OCI-LY3 (cell line): ENCODE results near the gene COL20A1.

Experiments
- H2AFZ ChIP-seq: fragments of 200-600, 300-600 bp; shearing (Covaris generic); 2 replicates; pipeline ENCODE4 v1.6.0; 2014; ENCODE audit warnings: antibody characterized with exemption, low read depth, low read length
- H3K27ac ChIP-seq: fragments of 200-600, 300-600 bp; sonication (generic); 2 replicates; pipeline ENCODE4 v1.5.1; 2014; ENCODE audit warnings: mild to moderate bottlenecking, low read length, moderate library complexity, mixed read lengths
- H3K27me3 ChIP-seq: fragments of 200-600, 300-600 bp; sonication (generic); 2 replicates; pipeline ENCODE4 v1.6.1; 2014; ENCODE audit warnings: low read depth, low read length, mixed read lengths
- H3K36me3 ChIP-seq: fragments of 200-600, 300-600 bp; sonication (generic); replicated peaks from 2 replicates; pipeline ENCODE3; 2014; ENCODE audit warnings: low read depth, low read length, mixed read lengths
- H3K4me1 ChIP-seq: fragments of 300-600, 200-600 bp; sonication (generic); 2 replicates; pipeline ENCODE4 v1.6.1; 2014; ENCODE audit warnings: low read length, mixed read lengths
- H3K4me2 ChIP-seq: fragments of 200-600, 300-600 bp; sonication (generic); 2 replicates; pipeline ENCODE4 v1.6.1; 2014; ENCODE audit warnings: low read length, mixed read lengths
- H3K4me3 ChIP-seq: fragments of 300-600, 200-600 bp; sonication (generic); 2 replicates; pipeline ENCODE4 v1.5.1; 2014; ENCODE audit warnings: antibody characterized with exemption, mild to moderate bottlenecking, low read length, moderate library complexity
- H3K79me2 ChIP-seq: fragments of 300-600, 200-600 bp; shearing (Covaris generic); 2 replicates; pipeline ENCODE4 v1.6.1; 2014; ENCODE audit warnings: mild to moderate bottlenecking, low read length, mixed read lengths
- H3K9ac ChIP-seq: fragments of 300-600, 200-600 bp; shearing (Covaris generic); 2 replicates; pipeline ENCODE4 v1.6.0; 2014; ENCODE audit warnings: mild to moderate bottlenecking, low read length, moderate library complexity
- H3K9me3 ChIP-seq: fragments of 200-600, 300-600 bp; shearing (Covaris generic); 2 replicates; pipeline ENCODE4 v1.6.1; 2014; ENCODE audit warnings: low read length, mixed read lengths; ENCODE audit not compliant: insufficient read depth
- H4K20me1 ChIP-seq: fragments of 200-600, 300-600 bp; sonication (generic); 2 replicates; pipeline ENCODE4 v1.6.1; 2016; ENCODE audit warnings: low read length, mixed read lengths; ENCODE audit not compliant: insufficient read depth
- EZH2phosphoT487 ChIP-seq: fragments of 200-600 bp; shearing (Covaris generic); IDR thresholded peaks from 2 replicates; pipeline ENCODE4 v1.6.1; 2018; ENCODE audit warnings: antibody characterized with exemption, mixed run types, low read depth
- TF ChIP-seq, protein P1 (sequence below): fragments of 200-600, 300-600 bp; sonication (generic); IDR thresholded peaks from 2 replicates; pipeline ENCODE4 v1.5.1; 2014; ENCODE audit warnings: antibody characterized with exemption, low read length, low read depth

Gene COL20A1

GRCh38 chr20:63349516-63349895 lies 56.5 kb downstream of the COL20A1 start:
- H3K4me2 ChIP-seq: no peak overlapping the region
- H3K4me3 ChIP-seq: no peak overlapping the region
- no peaks in the 10 kb centered on the region for H4K20me1 ChIP-seq
- H3K27me3 ChIP-seq: no peaks in the 10 kb centered on the region
- no peak overlapping the region for H2AFZ ChIP-seq
- no peak overlapping the region for H3K9ac ChIP-seq
- H3K9me3 ChIP-seq: no peaks in the 10 kb centered on the region
- no peaks in the 10 kb centered on the region for H3K36me3 ChIP-seq
- H3K4me1 ChIP-seq: no peaks in the 10 kb centered on the region
- TF ChIP-seq, protein P1, sequence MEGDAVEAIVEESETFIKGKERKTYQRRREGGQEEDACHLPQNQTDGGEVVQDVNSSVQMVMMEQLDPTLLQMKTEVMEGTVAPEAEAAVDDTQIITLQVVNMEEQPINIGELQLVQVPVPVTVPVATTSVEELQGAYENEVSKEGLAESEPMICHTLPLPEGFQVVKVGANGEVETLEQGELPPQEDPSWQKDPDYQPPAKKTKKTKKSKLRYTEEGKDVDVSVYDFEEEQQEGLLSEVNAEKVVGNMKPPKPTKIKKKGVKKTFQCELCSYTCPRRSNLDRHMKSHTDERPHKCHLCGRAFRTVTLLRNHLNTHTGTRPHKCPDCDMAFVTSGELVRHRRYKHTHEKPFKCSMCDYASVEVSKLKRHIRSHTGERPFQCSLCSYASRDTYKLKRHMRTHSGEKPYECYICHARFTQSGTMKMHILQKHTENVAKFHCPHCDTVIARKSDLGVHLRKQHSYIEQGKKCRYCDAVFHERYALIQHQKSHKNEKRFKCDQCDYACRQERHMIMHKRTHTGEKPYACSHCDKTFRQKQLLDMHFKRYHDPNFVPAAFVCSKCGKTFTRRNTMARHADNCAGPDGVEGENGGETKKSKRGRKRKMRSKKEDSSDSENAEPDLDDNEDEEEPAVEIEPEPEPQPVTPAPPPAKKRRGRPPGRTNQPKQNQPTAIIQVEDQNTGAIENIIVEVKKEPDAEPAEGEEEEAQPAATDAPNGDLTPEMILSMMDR: no peak
- TF ChIP-seq EZH2phosphoT487: no peak
- H3K79me2 ChIP-seq: no peaks in the 10 kb centered on the region
- no peak overlapping the region for H3K27ac ChIP-seq

- H2AFZ ChIP-seq: no peak overlapping the region
- no peak overlapping the region for H3K4me2 ChIP-seq
- no peak overlapping the region for H3K9ac ChIP-seq
- H4K20me1 ChIP-seq: no peaks in the 10 kb centered on the region
- no peak overlapping the region for H3K27ac ChIP-seq
- no peaks in the 10 kb centered on the region for H3K27me3 ChIP-seq
- no peaks in the 10 kb centered on the region for H3K36me3 ChIP-seq
- H3K4me1 ChIP-seq: no peaks in the 10 kb centered on the region
- H3K4me3 ChIP-seq: no peak overlapping the region
- H3K79me2 ChIP-seq: no peaks in the 10 kb centered on the region
- no peaks in the 10 kb centered on the region for H3K9me3 ChIP-seq
- TF ChIP-seq, protein P1: no peak
- TF ChIP-seq EZH2phosphoT487: no peak
Measured at GRCh38 chr20:63350196-63350595, 57.2 kb downstream of the COL20A1 start.

DNA sequence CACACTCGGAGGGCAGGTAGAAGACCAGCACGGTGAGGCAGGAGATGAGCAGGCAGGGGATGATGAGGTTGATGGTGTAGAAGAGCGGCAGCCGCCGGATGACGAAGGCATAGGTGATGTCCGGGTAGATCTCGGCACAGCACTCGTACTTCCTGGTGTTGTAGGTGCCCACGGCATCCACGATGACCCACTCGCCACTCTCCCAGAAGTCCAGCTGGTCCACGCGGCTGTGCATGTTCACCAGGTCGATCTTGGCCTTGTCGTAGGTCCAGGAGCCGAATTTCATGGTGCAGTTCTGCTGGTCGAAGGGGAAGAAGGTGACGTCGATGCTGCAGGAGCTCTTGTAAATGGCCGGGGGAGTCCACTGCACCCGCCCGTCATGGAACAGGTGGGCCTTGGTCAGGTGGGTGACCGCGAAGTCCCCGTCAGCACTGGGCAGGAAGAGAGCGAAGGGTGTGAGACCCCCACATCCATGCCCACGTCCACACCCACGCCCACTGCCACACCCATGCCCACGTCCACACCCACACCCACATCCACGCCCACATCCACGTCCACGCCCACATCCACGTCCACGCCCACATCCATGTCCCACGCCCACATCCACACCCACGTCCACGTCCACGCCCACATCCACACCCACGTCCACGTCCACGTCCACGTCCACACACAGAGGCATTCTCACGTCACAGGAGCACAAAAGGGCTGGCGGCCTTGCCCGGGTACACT lies 57.8 kb downstream of the COL20A1 start:
- Histone ChIP-seq H3K27me3 (no peaks in the 10 kb centered on the region), H3K4me1 (no peaks in the 10 kb centered on the region), H3K9me3 (no peaks in the 10 kb centered on the region)

GRCh38 chr20:63351326-63351700 lies 58.3 kb downstream of the COL20A1 start:
- H3K4me3 ChIP-seq: no peak overlapping the region
- H3K27ac ChIP-seq: no peak overlapping the region
- H3K27me3 ChIP-seq: no peaks in the 10 kb centered on the region
- no peaks in the 10 kb centered on the region for H3K79me2 ChIP-seq
- H4K20me1 ChIP-seq: no peaks in the 10 kb centered on the region
- H2AFZ ChIP-seq: no peak overlapping the region
- H3K4me2 ChIP-seq: no peak overlapping the region
- no peaks in the 10 kb centered on the region for H3K9me3 ChIP-seq
- H3K4me1 ChIP-seq: no peaks in the 10 kb centered on the region
- no peak for TF ChIP-seq EZH2phosphoT487
- TF ChIP-seq, protein P1: no peak
- H3K9ac ChIP-seq: no peak overlapping the region
- no peaks in the 10 kb centered on the region for H3K36me3 ChIP-seq

More for the DNA sequence above, 57.8 kb downstream of the COL20A1 start:
- Histone ChIP-seq H3K27ac (no peak overlapping the region), H3K79me2 (no peaks in the 10 kb centered on the region), H3K9ac (no peak overlapping the region), H3K4me2 (no peak overlapping the region), H4K20me1 (no peaks in the 10 kb centered on the region), H3K4me3 (no peak overlapping the region), H2AFZ (no peak overlapping the region), H3K36me3 (no peaks in the 10 kb centered on the region)
- TF ChIP-seq, protein P1: no peak
- no peak for TF ChIP-seq EZH2phosphoT487
